Activated CD8-positive, alpha-beta memory T cell treated with anti-CD3 and anti-CD28 coated beads for 36 hours (primary cell): ENCODE measurements around the gene CHMP4A. TPM values are rescaled to one million over a fixed set of nuclear protein-coding genes. Genes with fewer than 3 reads are reported as not detected.

Experiments
- CTCF ChIA-PET: fragments of 350-600 bp; sonication (Branson Sonifier 250); formaldehyde crosslinking; loops from one replicate; lab custom pipeline; 2021; ENCODE audit warnings: antibody characterized with exemption; lab: Charles Lee
- POLR2A ChIA-PET: fragments of 350-600 bp; sonication (Branson Sonifier 250); formaldehyde crosslinking; loops from one replicate; lab custom pipeline; 2021; ENCODE audit warnings: antibody characterized with exemption; lab: Charles Lee
- total RNA-seq, 2 experiments: library from RNA; stranded (reverse); gene quantifications; one replicate each; pipeline ENCODE4 v1.2.3, GENCODE V29; 2021

Gene CHMP4A
- total RNA-seq, 2 experiments from 2014 or later, result 73.7 to 75.8 TPM

- ChIA-PET POLR2A (interaction anchor here (0.7 to 2.3 kb wide), 13 partner anchors 11 to 120 kb away, joined by 3 to 24 read pairs (median 7); partner anchors contain the start of genes DHRS1, IRF9, NOP9 and NRL), CTCF (interaction anchor here (0.6 to 3.3 kb wide), 10 partner anchors 9 to 216 kb away, joined by 3 to 16 read pairs (median 4); partner anchors contain the start of genes CBLN3, CIDEB, IRF9 and KHNYN)
Observed at GRCh38 chr14:24213866-24214662, 776 bp upstream of the CHMP4A start.

- CTCF ChIA-PET, result interaction anchor here (1.2 to 2.3 kb wide), 4 partner anchors 11 to 97 kb away, joined by 3 to 9 read pairs (median 4); partner anchors contain the start of genes CIDEB, IRF9 and TM9SF1
- POLR2A ChIA-PET, result interaction anchor here (0.6 to 1.2 kb wide), 2 partner anchors 8 to 49 kb away, joined by 3 read pairs; no protein-coding TSS in a partner anchor
Observed at GRCh38 chr14:24211311-24211710, 2.0 kb downstream of the CHMP4A start.

GRCh38 chr14:24207625-24208024 lies 5.7 kb downstream of the CHMP4A start:
- CTCF ChIA-PET, result interaction anchor here (1.0 to 1.6 kb wide), 2 partner anchors 55 to 99 kb away, joined by 3 read pairs; no protein-coding TSS in a partner anchor

GRCh38 chr14:24207104-24207551 lies 6.2 kb downstream of the CHMP4A start:
- ChIA-PET POLR2A (interaction anchor here (0.9 to 1.0 kb wide), 2 partner anchors 12 to 25 kb away, joined by 3 read pairs; partner anchors contain the start of gene TM9SF1), CTCF (interaction anchor here (0.5 to 1.6 kb wide), 3 partner anchors 9 to 55 kb away, joined by 3 to 4 read pairs (median 3); partner anchors contain the start of gene MDP1)

More at GRCh38 chr14:24207625-24208024, 5.7 kb downstream of the CHMP4A start:
- POLR2A ChIA-PET, result interaction anchor here (0.5 to 1.0 kb wide), 3 partner anchors 12 to 25 kb away, joined by 3 to 5 read pairs (median 3); partner anchors contain the start of gene TM9SF1

- POLR2A ChIA-PET, result interaction anchor here (0.5 to 2.1 kb wide), 4 partner anchors 8 to 24 kb away, joined by 3 to 8 read pairs (median 6); partner anchors contain the start of gene TM9SF1
- CTCF ChIA-PET, result interaction anchor here (0.5 to 1.7 kb wide), 4 partner anchors 9 to 101 kb away, joined by 3 to 5 read pairs (median 4); partner anchors contain the start of genes CIDEB and MDP1
Observed at GRCh38 chr14:24206260-24207103, 6.8 kb downstream of the CHMP4A start.

GRCh38 chr14:24204163-24205146 lies 8.8 kb downstream of the CHMP4A start:
- ChIA-PET CTCF (no interaction called here), POLR2A (interaction anchor here (2.1 kb wide), 1 partner anchor 9 kb away, joined by 8 read pairs; the partner anchor contains the start of gene TM9SF1)

GRCh38 chr14:24203249-24203886 lies 9.9 kb downstream of the CHMP4A start:
- ChIA-PET POLR2A (interaction anchor here (1.3 kb wide), 2 partner anchors 9 to 10 kb away, joined by 3 read pairs; partner anchors contain the start of gene CHMP4A), CTCF (interaction anchor here (0.9 kb wide), 1 partner anchor 68 kb away, joined by 3 read pairs; the partner anchor contains the start of gene RABGGTA)

GRCh38 chr14:24202538-24202937 lies 10.8 kb downstream of the CHMP4A start:
- ChIA-PET POLR2A (interaction anchor here (0.7 to 1.3 kb wide), 3 partner anchors 9 to 42 kb away, joined by 3 to 5 read pairs (median 3); partner anchors contain the start of gene CHMP4A), CTCF (interaction anchor here (0.6 to 0.9 kb wide), 2 partner anchors 28 to 69 kb away, joined by 3 read pairs; partner anchors contain the start of gene RABGGTA)

GRCh38 chr14:24198814-24199524 lies 14.3 kb downstream of the CHMP4A start:
- POLR2A ChIA-PET, result interaction anchor here (0.6 to 0.7 kb wide), 4 partner anchors 8 to 47 kb away, joined by 3 to 8 read pairs (median 6); no protein-coding TSS in a partner anchor
- CTCF ChIA-PET, result interaction anchor here (0.5 to 1.4 kb wide), 3 partner anchors 11 to 44 kb away, joined by 3 to 5 read pairs (median 3); partner anchors contain the start of gene IPO4

GRCh38 chr14:24197056-24197450 lies 16.2 kb downstream of the CHMP4A start:
- POLR2A ChIA-PET, result interaction anchor here (2.0 to 2.7 kb wide), 2 partner anchors 16 to 18 kb away, joined by 18 to 24 read pairs; partner anchors contain the start of genes CHMP4A and MDP1
- CTCF ChIA-PET, result interaction anchor here (1.8 kb wide), 1 partner anchor 111 kb away, joined by 6 read pairs; the partner anchor contains the start of gene CIDEB

- ChIA-PET CTCF (interaction anchor here (0.9 to 2.3 kb wide), 11 partner anchors 11 to 137 kb away, joined by 3 to 15 read pairs (median 4); partner anchors contain the start of genes CHMP4A, CIDEB, IRF9 and LTB4R2), POLR2A (interaction anchor here (1.2 to 2.7 kb wide), 9 partner anchors 9 to 82 kb away, joined by 3 to 24 read pairs (median 10); partner anchors contain the start of genes CHMP4A, DCAF11, IRF9 and MDP1)
Observed at GRCh38 chr14:24196071-24197055, 16.9 kb downstream of the CHMP4A start.

- CTCF ChIA-PET, result interaction anchor here (0.6 to 2.3 kb wide), 13 partner anchors 11 to 138 kb away, joined by 3 to 15 read pairs (median 3); partner anchors contain the start of genes CHMP4A, CIDEB, IRF9 and LTB4R2
- POLR2A ChIA-PET, result interaction anchor here (0.7 to 2.7 kb wide), 11 partner anchors 9 to 116 kb away, joined by 3 to 24 read pairs (median 8); partner anchors contain the start of genes CHMP4A, DCAF11, IRF9 and LTB4R
Observed at GRCh38 chr14:24195186-24196070, 17.9 kb downstream of the CHMP4A start, which contains the start of gene TM9SF1. Gene TM9SF1, minus strand, starts transcription at chr14:24195441. Its CDS starts 422 bp downstream, at chr14:24195019.

- POLR2A ChIA-PET, result interaction anchor here (0.7 to 2.7 kb wide), 8 partner anchors 11 to 117 kb away, joined by 3 to 24 read pairs (median 10); partner anchors contain the start of genes CHMP4A, DCAF11, IRF9 and LTB4R
- CTCF ChIA-PET, result interaction anchor here (0.9 to 2.3 kb wide), 4 partner anchors 17 to 138 kb away, joined by 3 to 15 read pairs (median 8); partner anchors contain the start of genes CHMP4A, MDP1 and TINF2
Observed at GRCh38 chr14:24194873-24195185, 18.5 kb downstream of the CHMP4A start.
